ENCODE results near the gene ARFGAP2.
A peak's percentile ranks its signal among the peaks of the same experiment; 100 is the strongest.

ARFGAP2 gene

GRCh38 chr11:47176328-47177228 is at the start of gene ARFGAP2:
TSS of gene ARFGAP2 (minus strand) at chr11:47176879. CDS start at chr11:47176853, 26 bp downstream.
- Histone ChIP-seq H3K27me3 (ENCODE audit: insufficient read depth, low read length, poor library complexity) (no peaks in the 10 kb centered on the region), H3K4me1 (ENCODE audit: insufficient read depth, low read length) (peaks cover 52% of the 10 kb centered on the region), H3K9me3 (ENCODE audit: insufficient read depth, low read length, severe bottlenecking) (no peaks in the 10 kb centered on the region), H3K79me2 (ENCODE audit: insufficient read depth, low read length) (peaks cover 50% of the 10 kb centered on the region), H3K9ac (ENCODE audit: low read depth, low read length) (peak within 1 kb of the TSS; percentile 93), H2AFZ (ENCODE audit: low read depth, low read length) (peak within 1 kb of the TSS; percentile 98), H3K36me3 (ENCODE audit: insufficient read depth, low read length) (peaks cover 38% of the 10 kb centered on the region), H3K27ac (ENCODE audit: low read length) (peak within 1 kb of the TSS; percentile 90), H3K4me3 (ENCODE audit: low read depth in 1 of 2, low read length in 2 of 2) (peak within 1 kb of the TSS; percentile 91 to 92), H4K20me1 (ENCODE audit: insufficient read depth, low read length) (peaks cover 29% of the 10 kb centered on the region), H3K4me2 (ENCODE audit: insufficient read depth, low read length) (peak within 1 kb of the TSS; percentile 99)
- ATAC-seq (ENCODE audit: insufficient read depth, low read depth) = peak; percentile 95
- peak; percentile 97 for DNase-seq
- no peak for TF ChIP-seq CTCF (IDR thresholded peaks at IDR 0.05; ENCODE audit: borderline replicate concordance, extremely low read depth, low read length, poor library complexity, severe bottlenecking)
- no peak for TF ChIP-seq EZH2 (IDR thresholded peaks at IDR 0.05; ENCODE audit: borderline replicate concordance, low read depth, low read length, severe bottlenecking)

GRCh38 chr11:47225552-47226400 is 49.1 kb upstream of the ARFGAP2 start:
- H3K79me2 ChIP-seq (ENCODE audit: insufficient read depth, low read length) = no peaks in the 10 kb centered on the region
- H4K20me1 ChIP-seq (ENCODE audit: insufficient read depth, low read length) = no peaks in the 10 kb centered on the region
- H3K36me3 ChIP-seq (ENCODE audit: insufficient read depth, low read length) = peaks cover 58% of the 10 kb centered on the region
- H3K9me3 ChIP-seq (ENCODE audit: insufficient read depth, low read length, severe bottlenecking) = no peaks in the 10 kb centered on the region
- H3K9ac ChIP-seq (ENCODE audit: low read depth, low read length) = no peak overlapping the region
- H2AFZ ChIP-seq (ENCODE audit: low read depth, low read length) = no peak overlapping the region
- H3K27me3 ChIP-seq (ENCODE audit: insufficient read depth, low read length, poor library complexity) = no peaks in the 10 kb centered on the region
- DNase-seq (no peak), ATAC-seq (ENCODE audit: insufficient read depth, low read depth) (no peak)
- no peak for TF ChIP-seq CTCF (IDR thresholded peaks at IDR 0.05; ENCODE audit: borderline replicate concordance, extremely low read depth, low read length, poor library complexity, severe bottlenecking)
- no peak for TF ChIP-seq EZH2 (IDR thresholded peaks at IDR 0.05; ENCODE audit: borderline replicate concordance, low read depth, low read length, severe bottlenecking)
- no peak overlapping the region for H3K27ac ChIP-seq (ENCODE audit: low read length)
- H3K4me3 ChIP-seq (ENCODE audit: low read depth in 1 of 2, low read length in 2 of 2) = no peak overlapping the region
- no peaks in the 10 kb centered on the region for H3K4me1 ChIP-seq (ENCODE audit: insufficient read depth, low read length)
- H3K4me2 ChIP-seq (ENCODE audit: insufficient read depth, low read length) = no peak overlapping the region

GRCh38 chr11:47222696-47223095 is 46.0 kb upstream of the ARFGAP2 start:
- ATAC-seq (ENCODE audit: insufficient read depth, low read depth) (no peak), DNase-seq (no peak)
- H3K4me1 ChIP-seq (ENCODE audit: insufficient read depth, low read length) = peaks cover 9% of the 10 kb centered on the region
- H3K36me3 ChIP-seq (ENCODE audit: insufficient read depth, low read length) = peaks cover 56% of the 10 kb centered on the region
- H3K79me2 ChIP-seq (ENCODE audit: insufficient read depth, low read length) = peaks cover 9% of the 10 kb centered on the region
- TF ChIP-seq CTCF (IDR thresholded peaks at IDR 0.05; ENCODE audit: borderline replicate concordance, extremely low read depth, low read length, poor library complexity, severe bottlenecking) = no peak
- no peak for TF ChIP-seq EZH2 (IDR thresholded peaks at IDR 0.05; ENCODE audit: borderline replicate concordance, low read depth, low read length, severe bottlenecking)
- H3K27ac ChIP-seq (ENCODE audit: low read length) = no peak overlapping the region
- H2AFZ ChIP-seq (ENCODE audit: low read depth, low read length) = no peak overlapping the region
- no peaks in the 10 kb centered on the region for H3K9me3 ChIP-seq (ENCODE audit: insufficient read depth, low read length, severe bottlenecking)
- H3K27me3 ChIP-seq (ENCODE audit: insufficient read depth, low read length, poor library complexity) = no peaks in the 10 kb centered on the region
- no peak overlapping the region for H3K4me2 ChIP-seq (ENCODE audit: insufficient read depth, low read length)
- H3K4me3 ChIP-seq (ENCODE audit: low read depth in 1 of 2, low read length in 2 of 2) = no peak overlapping the region
- H4K20me1 ChIP-seq (ENCODE audit: insufficient read depth, low read length) = peaks cover 2% of the 10 kb centered on the region; the same call in 1 of the 2 replicates
- no peak overlapping the region for H3K9ac ChIP-seq (ENCODE audit: low read depth, low read length)

Data from DND-41 (cell line).